Gastrocnemius medialis (tissue), 4 donors: Measurements from ENCODE around the gene CAPN5.

Experiments used
- POLR2A ChIP-seq, 2 donors: fragments of 450-650 bp; IDR thresholded peaks; one replicate each; pipeline ENCODE4 v1.6.1; 2017; ENCODE audit warnings: antibody characterized with exemption in 2 of 2, mild to moderate bottlenecking in 2 of 2, moderate library complexity in 2 of 2
- TF ChIP-seq, protein P1 (sequence below), 5 experiments: fragments of 450-650 bp in 3 of 5; fragments of 200-600 bp in 2 of 5; sonication (generic) in 2 of 5; IDR thresholded peaks in 4 of 5; conservative IDR thresholded peaks in 1 of 5; 1 replicate in 4 of 5; 2 replicates in 1 of 5; pipeline ENCODE4 v1.5.1; 2016 to 2019; ENCODE audit warnings: antibody characterized with exemption in 5 of 5, mild to moderate bottlenecking in 3 of 5, moderate library complexity in 3 of 5

GRCh38 chr11:77044356-77044755, 22.4 kb upstream of the CAPN5 start:
- no peak for TF ChIP-seq POLR2A (IDR thresholded peaks at IDR 0.05)
- TF ChIP-seq, protein P1, sequence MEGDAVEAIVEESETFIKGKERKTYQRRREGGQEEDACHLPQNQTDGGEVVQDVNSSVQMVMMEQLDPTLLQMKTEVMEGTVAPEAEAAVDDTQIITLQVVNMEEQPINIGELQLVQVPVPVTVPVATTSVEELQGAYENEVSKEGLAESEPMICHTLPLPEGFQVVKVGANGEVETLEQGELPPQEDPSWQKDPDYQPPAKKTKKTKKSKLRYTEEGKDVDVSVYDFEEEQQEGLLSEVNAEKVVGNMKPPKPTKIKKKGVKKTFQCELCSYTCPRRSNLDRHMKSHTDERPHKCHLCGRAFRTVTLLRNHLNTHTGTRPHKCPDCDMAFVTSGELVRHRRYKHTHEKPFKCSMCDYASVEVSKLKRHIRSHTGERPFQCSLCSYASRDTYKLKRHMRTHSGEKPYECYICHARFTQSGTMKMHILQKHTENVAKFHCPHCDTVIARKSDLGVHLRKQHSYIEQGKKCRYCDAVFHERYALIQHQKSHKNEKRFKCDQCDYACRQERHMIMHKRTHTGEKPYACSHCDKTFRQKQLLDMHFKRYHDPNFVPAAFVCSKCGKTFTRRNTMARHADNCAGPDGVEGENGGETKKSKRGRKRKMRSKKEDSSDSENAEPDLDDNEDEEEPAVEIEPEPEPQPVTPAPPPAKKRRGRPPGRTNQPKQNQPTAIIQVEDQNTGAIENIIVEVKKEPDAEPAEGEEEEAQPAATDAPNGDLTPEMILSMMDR (IDR thresholded peaks at IDR 0.05 in 4 of 5, conservative IDR thresholded peaks at IDR 0.05 in 1 of 5): no peak
